PC-3 (cell line): Measurements from ENCODE around the gene SLC7A6. TPM values are rescaled to one million over a fixed set of nuclear protein-coding genes. Genes with fewer than 3 reads are reported as not detected.

Experiments
- ATAC-seq: fragments of 200-7000 bp; cut with Tn5 transposase; 2 replicates; pipeline ENCODE4 v1.9.1; 2020; ENCODE audit warnings: mild to moderate bottlenecking, moderate library complexity
- BruUV-seq: library from RNA; stranded (reverse); fragments of 400-500 nt; replicated peaks from 2 replicates; lab custom pipeline; 2021; lab: Mats Ljungman, UMichigan
- CTCF ChIA-PET: fragments of 300-600 bp; sonication (Branson Sonifier 250); formaldehyde crosslinking; loops from one replicate; lab custom pipeline; 2022; ENCODE audit warnings: antibody characterized with exemption; lab: Charles Lee
- POLR2A ChIA-PET: fragments of 300-600 bp; sonication (Branson Sonifier 250); formaldehyde crosslinking; loops from one replicate; lab custom pipeline; 2022; ENCODE audit warnings: antibody characterized with exemption; ENCODE audit not compliant: unreplicated experiment; lab: Charles Lee
- DNase-seq: peaks from one replicate; pipeline ENCODE4 v3.0.0-alpha.2; 2015
- H2AFZ ChIP-seq: fragments of 300-600 bp; sonication (generic); 2 replicates; pipeline ENCODE4 v1.6.0; 2016; ENCODE audit warnings: antibody characterized with exemption, low read length
- H3F3A ChIP-seq: fragments of 300-600 bp; sonication (generic); one replicate; pipeline ENCODE4 v1.6.0; 2017; ENCODE audit warnings: antibody characterized with exemption, low read length, control low read depth, mild to moderate bottlenecking; ENCODE audit not compliant: unreplicated experiment
- H3K27ac ChIP-seq: fragments of 300-600 bp; sonication (generic); 2 replicates; pipeline ENCODE4 v1.5.1; 2016; ENCODE audit warnings: mild to moderate bottlenecking, low read length
- H3K27me3 ChIP-seq: fragments of 300-600 bp; sonication (generic); 2 replicates; pipeline ENCODE4 v1.6.1; 2016; ENCODE audit warnings: low read length, mixed read lengths
- H3K36me3 ChIP-seq: fragments of 300-600 bp; sonication (generic); 2 replicates; pipeline ENCODE4 v1.6.1; 2016; ENCODE audit warnings: low read depth, mixed run types, low read length, mixed read lengths
- H3K4me1 ChIP-seq: fragments of 300-600 bp; sonication (generic); 2 replicates; pipeline ENCODE4 v1.5.1; 2016; ENCODE audit warnings: low read length; ENCODE audit not compliant: insufficient read depth
- H3K4me2 ChIP-seq: fragments of 300-600 bp; sonication (generic); 2 replicates; pipeline ENCODE4 v1.6.0; 2016; ENCODE audit warnings: low read length
- H3K4me3 ChIP-seq: fragments of 300-600 bp; sonication (generic); 2 replicates; pipeline ENCODE4 v1.5.1; 2016; ENCODE audit warnings: mild to moderate bottlenecking, low read length, mixed read lengths
- H3K79me2 ChIP-seq: fragments of 300-600 bp; sonication (generic); 2 replicates; pipeline ENCODE4 v1.6.1; 2017; ENCODE audit warnings: low read length, mixed read lengths
- H3K9ac ChIP-seq: fragments of 300-600 bp; sonication (generic); 2 replicates; pipeline ENCODE4 v1.6.0; 2016; ENCODE audit warnings: mild to moderate bottlenecking, low read length
- H3K9me2 ChIP-seq: fragments of 300-600 bp; sonication (generic); replicated peaks from 2 replicates; pipeline ENCODE4 v1.6.1; 2016; ENCODE audit warnings: mixed run types, low read length, mixed read lengths
- H3K9me3 ChIP-seq: fragments of 300-600 bp; sonication (generic); 2 replicates; pipeline ENCODE4 v1.6.1; 2016; ENCODE audit warnings: low read length, mixed read lengths
- H4K20me1 ChIP-seq: fragments of 300-600 bp; sonication (generic); 2 replicates; pipeline ENCODE4 v1.6.1; 2016; ENCODE audit warnings: low read length, mixed read lengths
- CTCF ChIP-seq: fragments of 300-600 bp; sonication (generic); conservative IDR thresholded peaks from 2 replicates; pipeline ENCODE4 v1.5.1; 2017; ENCODE audit warnings: antibody characterized with exemption, low read depth, mild to moderate bottlenecking, low read length
- EZH2 ChIP-seq: fragments of 300-600 bp; sonication (generic); IDR thresholded peaks from one replicate; pipeline ENCODE4 v1.6.1; 2017; ENCODE audit warnings: antibody characterized with exemption, mild to moderate bottlenecking, low read length; ENCODE audit not compliant: unreplicated experiment
- EZH2phosphoT487 ChIP-seq: fragments of 300-600 bp; sonication (generic); IDR thresholded peaks from 2 replicates; pipeline ENCODE4 v1.6.1; 2018; ENCODE audit warnings: mild to moderate bottlenecking, antibody characterized with exemption, low read length, borderline replicate concordance
- intact Hi-C: fragments of 100-400 bp; cut with micrococcal nuclease; formaldehyde crosslinking; loops from 2 replicates; pipeline ENCODE4 v1.9.0; 2023
- total RNA-seq: library from RNA; depleted of rRNA; stranded (reverse); fragments of >200 nt; gene quantifications from 2 replicates; pipeline ENCODE4 v1.2.3, GENCODE V29; 2014

The SLC7A6 gene
- total RNA-seq, 1 experiment from 2014 or later: 24.7 TPM

GRCh38 chr16:68232335-68232734 lies 32.0 kb upstream of the SLC7A6 start:
- ChIA-PET POLR2A (no interaction called here), CTCF (no interaction called here)
- peaks cover 54% of the 10 kb centered on the region for H3K79me2 ChIP-seq
- peaks cover 24% of the 10 kb centered on the region for H3K4me1 ChIP-seq
- peaks cover 23% of the 10 kb centered on the region for H4K20me1 ChIP-seq
- H3F3A ChIP-seq: no peaks in the 10 kb centered on the region
- no peak overlapping the region for H3K4me3 ChIP-seq
- H3K9me2 ChIP-seq: no peaks in the 10 kb centered on the region
- ATAC-seq: no peak
- H3K27me3 ChIP-seq: no peaks in the 10 kb centered on the region
- H3K9me3 ChIP-seq: no peaks in the 10 kb centered on the region
- H3K4me2 ChIP-seq: no peak overlapping the region
- no peak overlapping the region for H2AFZ ChIP-seq
- intact Hi-C loops: no loop called here
- no TSS peak for BruUV-seq
- no peak overlapping the region for H3K9ac ChIP-seq
- H3K36me3 ChIP-seq: peaks cover 30% of the 10 kb centered on the region
- no peak for DNase-seq
- TF ChIP-seq CTCF: no peak
- no peak for TF ChIP-seq EZH2phosphoT487
- TF ChIP-seq EZH2: no peak
- H3K27ac ChIP-seq: no peak overlapping the region

- CTCF ChIA-PET: no interaction called here
- intact Hi-C loops: no loop called here
- Histone ChIP-seq H3K79me2 (peaks cover 54% of the 10 kb centered on the region), H3K4me3 (peak overlapping the region; percentile 85), H3K4me2 (peak overlapping the region; percentile 97), H3K4me1 (peaks cover 24% of the 10 kb centered on the region), H3K9me3 (no peaks in the 10 kb centered on the region), H2AFZ (no peak overlapping the region), H4K20me1 (peaks cover 23% of the 10 kb centered on the region), H3K27ac (0 out of 2 replicates have a peak overlapping the region, but pooled peaks have one; percentile 15), H3K27me3 (no peaks in the 10 kb centered on the region), H3K36me3 (peaks cover 30% of the 10 kb centered on the region), H3K9ac (no peak overlapping the region), H3K9me2 (no peaks in the 10 kb centered on the region), H3F3A (no peaks in the 10 kb centered on the region)
- POLR2A ChIA-PET: no interaction called here
- DNase-seq (no peak), ATAC-seq (no peak)
- no TSS peak for BruUV-seq
- TF ChIP-seq EZH2phosphoT487 (no peak), EZH2 (no peak), CTCF (no peak)
These were observed 31.1 kb upstream of the SLC7A6 start for GRCh38 chr16:68233085-68233834.

- H3K9me2 ChIP-seq: no peaks in the 10 kb centered on the region
- CTCF ChIA-PET: interaction anchor here (0.6 to 1.0 kb wide), 3 partner anchors 21 to 148 kb away, joined by 3 to 7 read pairs (median 4); partner anchors contain the start of gene NFATC3
- no peaks in the 10 kb centered on the region for H3F3A ChIP-seq
- peak overlapping the region; percentile 97 for H3K4me2 ChIP-seq
- POLR2A ChIA-PET: no interaction called here
- H4K20me1 ChIP-seq: peaks cover 20% of the 10 kb centered on the region
- no peak overlapping the region for H2AFZ ChIP-seq
- BruUV-seq: no TSS peak
- H3K4me1 ChIP-seq: peaks cover 24% of the 10 kb centered on the region
- H3K4me3 ChIP-seq: peak overlapping the region; percentile 85
- peaks cover 26% of the 10 kb centered on the region for H3K36me3 ChIP-seq
- no peaks in the 10 kb centered on the region for H3K9me3 ChIP-seq
- intact Hi-C loops: no loop called here
- DNase-seq (no peak), ATAC-seq (no peak)
- no peak overlapping the region for H3K9ac ChIP-seq
- H3K27me3 ChIP-seq: no peaks in the 10 kb centered on the region
- H3K27ac ChIP-seq: peak overlapping the region; percentile 15; the same call in 1 of the 2 replicates
- TF ChIP-seq EZH2phosphoT487 (no peak), CTCF (no peak), EZH2 (no peak)
- peaks cover 52% of the 10 kb centered on the region for H3K79me2 ChIP-seq
These were observed 30.5 kb upstream of the SLC7A6 start for GRCh38 chr16:68233835-68234187.
